ENCODE measurements around the gene ATP1A3.
"Not testable (repeated sequence)": the region's sequence is repeated elsewhere in the genome, so short reads cannot be mapped to it uniquely, and the experiment has no call there.

ATP1A3 gene

GRCh38 chr19:42024622-42025111 lies 30.6 kb upstream of the ATP1A3 start:
- Mint-ChIP-seq H3K27ac (no peak overlapping the region), H3K27me3 (peaks cover 38 to 69% of the 10 kb centered on the region in 2 donors), H3K4me1 (ENCODE audit: low read depth in 2 of 2) (no peaks in the 10 kb centered on the region), H3K4me3 (no peak overlapping the region), H3K9me3 (no peaks in the 10 kb centered on the region), H3K36me3 (ENCODE audit: insufficient read depth) (no peaks in the 10 kb centered on the region)
- DNase-seq (no peak), ATAC-seq (replicated peaks) (no peak)

- H3K27ac Mint-ChIP-seq = no peak overlapping the region
Measured at GRCh38 chr19:42023943-42024260, 29.9 kb upstream of the ATP1A3 start.

GRCh38 chr19:42023121-42023942 lies 29.3 kb upstream of the ATP1A3 start:
- DNase-seq (no peak), ATAC-seq (replicated peaks) (no peak)
- Mint-ChIP-seq H3K4me1 (ENCODE audit: low read depth in 2 of 2) (no peaks in the 10 kb centered on the region), H3K36me3 (ENCODE audit: insufficient read depth) (no peaks in the 10 kb centered on the region), H3K27me3 (peaks cover 34 to 63% of the 10 kb centered on the region in 2 donors), H3K9me3 (no peaks in the 10 kb centered on the region), H3K4me3 (no peak overlapping the region), H3K27ac (no peak overlapping the region)

More at GRCh38 chr19:42023943-42024260, 29.9 kb upstream of the ATP1A3 start:
- Mint-ChIP-seq H3K36me3 (ENCODE audit: insufficient read depth) (no peaks in the 10 kb centered on the region), H3K27me3 (peaks cover 38 to 69% of the 10 kb centered on the region in 2 donors), H3K9me3 (no peaks in the 10 kb centered on the region), H3K4me3 (no peak overlapping the region), H3K4me1 (ENCODE audit: low read depth in 2 of 2) (no peaks in the 10 kb centered on the region)
- no peak for DNase-seq
- ATAC-seq (replicated peaks) = no peak

GRCh38 chr19:42022616-42023015 lies 28.6 kb upstream of the ATP1A3 start:
- H3K9me3 Mint-ChIP-seq = no peaks in the 10 kb centered on the region
- H3K36me3 Mint-ChIP-seq (ENCODE audit: insufficient read depth) = no peaks in the 10 kb centered on the region
- no peak for DNase-seq
- no peak for ATAC-seq (replicated peaks)
- peaks cover 33 to 56% of the 10 kb centered on the region in 2 donors for H3K27me3 Mint-ChIP-seq
- no peaks in the 10 kb centered on the region for H3K4me1 Mint-ChIP-seq (ENCODE audit: low read depth in 2 of 2)
- H3K27ac Mint-ChIP-seq = no peak overlapping the region
- no peak overlapping the region for H3K4me3 Mint-ChIP-seq

GRCh38 chr19:42021185-42021584 lies 27.2 kb upstream of the ATP1A3 start:
- Mint-ChIP-seq H3K36me3 (ENCODE audit: insufficient read depth) (no peaks in the 10 kb centered on the region), H3K27ac (no peak overlapping the region), H3K27me3 (peaks cover 27 to 52% of the 10 kb centered on the region in 2 donors), H3K9me3 (no peaks in the 10 kb centered on the region), H3K4me1 (ENCODE audit: low read depth in 2 of 2) (no peaks in the 10 kb centered on the region), H3K4me3 (no peak overlapping the region)
- DNase-seq = no peak
- no peak for ATAC-seq (replicated peaks)

GRCh38 chr19:42018503-42019193 lies 24.6 kb upstream of the ATP1A3 start:
- ATAC-seq (replicated peaks) = no peak
- Mint-ChIP-seq H3K27me3 (peaks cover 13 to 29% of the 10 kb centered on the region in 2 donors), H3K4me1 (ENCODE audit: low read depth in 2 of 2) (no peaks in the 10 kb centered on the region), H3K4me3 (no peak overlapping the region), H3K27ac (no peak overlapping the region), H3K9me3 (no peaks in the 10 kb centered on the region), H3K36me3 (ENCODE audit: insufficient read depth) (no peaks in the 10 kb centered on the region)
- no peak for DNase-seq

GRCh38 chr19:42017040-42017439 lies 23.0 kb upstream of the ATP1A3 start:
- no peak for ATAC-seq (replicated peaks)
- Mint-ChIP-seq H3K9me3 (no peaks in the 10 kb centered on the region), H3K36me3 (ENCODE audit: insufficient read depth) (no peaks in the 10 kb centered on the region), H3K4me1 (ENCODE audit: low read depth in 2 of 2) (no peaks in the 10 kb centered on the region), H3K4me3 (no peak overlapping the region), H3K27me3 (peaks cover 13 to 15% of the 10 kb centered on the region in 2 donors), H3K27ac (no peak overlapping the region)
- no peak for DNase-seq

- not testable (repeated sequence) for H3K4me3 Mint-ChIP-seq; H3K27ac Mint-ChIP-seq; H3K4me1 Mint-ChIP-seq (ENCODE audit: low read depth in 2 of 2); ATAC-seq (replicated peaks); DNase-seq; H3K36me3 Mint-ChIP-seq (ENCODE audit: insufficient read depth); H3K9me3 Mint-ChIP-seq
- H3K27me3 Mint-ChIP-seq = peaks cover 5 to 18% of the 10 kb centered on the region in 2 donors
Measured at GRCh38 chr19:42012747-42013146, 18.7 kb upstream of the ATP1A3 start.

- Mint-ChIP-seq H3K9me3 (no peaks in the 10 kb centered on the region), H3K4me1 (ENCODE audit: low read depth in 2 of 2) (no peaks in the 10 kb centered on the region), H3K27me3 (peaks cover 18 to 25% of the 10 kb centered on the region in 2 donors), H3K4me3 (no peak overlapping the region), H3K27ac (no peak overlapping the region), H3K36me3 (ENCODE audit: insufficient read depth) (no peaks in the 10 kb centered on the region)
- DNase-seq (no peak), ATAC-seq (replicated peaks) (no peak)
Measured at GRCh38 chr19:42010245-42011126, 16.5 kb upstream of the ATP1A3 start.

GRCh38 chr19:42006569-42006968 lies 12.5 kb upstream of the ATP1A3 start:
- no peaks in the 10 kb centered on the region for H3K4me1 Mint-ChIP-seq (ENCODE audit: low read depth in 2 of 2)
- no peak overlapping the region for H3K4me3 Mint-ChIP-seq
- H3K36me3 Mint-ChIP-seq (ENCODE audit: insufficient read depth) = no peaks in the 10 kb centered on the region
- ATAC-seq (replicated peaks) = no peak
- H3K27me3 Mint-ChIP-seq = peaks cover 52 to 64% of the 10 kb centered on the region in 2 donors
- DNase-seq = no peak
- H3K27ac Mint-ChIP-seq = no peak overlapping the region
- H3K9me3 Mint-ChIP-seq = no peaks in the 10 kb centered on the region

GRCh38 chr19:42005504-42005903 lies 11.5 kb upstream of the ATP1A3 start:
- DNase-seq (no peak), ATAC-seq (replicated peaks) (no peak)
- Mint-ChIP-seq H3K9me3 (no peaks in the 10 kb centered on the region), H3K4me3 (no peak overlapping the region), H3K27ac (no peak overlapping the region), H3K27me3 (peaks cover 61 to 75% of the 10 kb centered on the region in 2 donors), H3K36me3 (ENCODE audit: insufficient read depth) (no peaks in the 10 kb centered on the region), H3K4me1 (ENCODE audit: low read depth in 2 of 2) (no peaks in the 10 kb centered on the region)

GRCh38 chr19:42003506-42004294 lies 9.7 kb upstream of the ATP1A3 start:
- no peaks in the 10 kb centered on the region for H3K9me3 Mint-ChIP-seq
- DNase-seq (no peak), ATAC-seq (replicated peaks) (no peak)
- H3K4me1 Mint-ChIP-seq (ENCODE audit: low read depth in 2 of 2) = peaks cover 3 to 5% of the 10 kb centered on the region in 2 donors
- H3K27me3 Mint-ChIP-seq = peaks cover 76 to 88% of the 10 kb centered on the region in 2 donors
- no peak overlapping the region for H3K4me3 Mint-ChIP-seq
- H3K27ac Mint-ChIP-seq = no peak overlapping the region
- H3K36me3 Mint-ChIP-seq (ENCODE audit: insufficient read depth) = no peaks in the 10 kb centered on the region

GRCh38 chr19:41999878-42000208 lies 5.8 kb upstream of the ATP1A3 start:
- no peak for DNase-seq
- Mint-ChIP-seq H3K9me3 (no peaks in the 10 kb centered on the region), H3K36me3 (ENCODE audit: insufficient read depth) (peaks cover 2% of the 10 kb centered on the region), H3K4me3 (no peak overlapping the region), H3K27me3 (peaks cover 84 to 94% of the 10 kb centered on the region in 2 donors), H3K27ac (no peak overlapping the region), H3K4me1 (ENCODE audit: low read depth in 2 of 2) (peaks cover 19 to 22% of the 10 kb centered on the region in 2 donors)
- no peak for ATAC-seq (replicated peaks)

Data from effector memory CD8-positive, alpha-beta T cell (primary cell).